GM18517 (cell line): Measurements from ENCODE around the gene GRAP.
"Not testable (repeated sequence)": the region's sequence is repeated elsewhere in the genome, so short reads cannot be mapped to it uniquely, and the experiment has no call there.

Source experiments
- ATAC-seq: cut with Tn5 transposase; IDR thresholded peaks from one replicate; pipeline ENCODE4 v1.9.1; 2021; ENCODE audit warnings: mild to moderate bottlenecking, moderate library complexity; ENCODE audit not compliant: unreplicated experiment

The GRAP gene

DNA sequence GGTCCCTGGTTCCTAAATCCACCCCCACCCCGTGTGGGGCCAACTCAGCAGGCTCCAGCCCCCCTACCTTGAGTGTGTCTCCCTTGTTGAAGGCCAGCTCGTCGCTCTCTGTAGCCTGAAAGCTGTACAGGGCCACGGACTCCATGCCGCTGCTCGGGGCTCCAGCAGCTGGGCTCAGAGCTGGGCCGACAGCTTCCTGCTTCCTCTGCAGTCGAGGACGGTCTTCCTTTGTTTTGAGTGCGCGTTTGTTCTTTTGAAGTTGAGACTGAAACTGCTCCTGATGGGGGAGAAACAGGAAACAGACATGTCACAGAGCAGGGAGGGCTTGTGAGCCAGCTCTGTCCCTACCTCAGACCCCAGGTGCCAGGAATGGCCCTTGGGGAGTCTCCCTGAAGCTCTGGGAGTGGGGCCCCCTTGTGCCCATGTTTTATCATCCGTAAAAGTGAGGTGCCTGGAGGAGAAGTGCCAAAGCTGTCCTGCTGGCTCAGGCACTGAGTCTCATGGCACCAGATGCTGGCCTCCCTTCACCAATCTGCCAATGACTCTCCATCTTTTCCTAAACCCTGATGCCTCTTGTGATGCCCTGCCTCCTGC is at the start of gene GRAP:
Gene GRAP (minus strand): TSS at position 176 of the 594 bp plus-strand sequence. CDS start 31 bp downstream, at position 145.
- not testable (repeated sequence) for ATAC-seq

DNA sequence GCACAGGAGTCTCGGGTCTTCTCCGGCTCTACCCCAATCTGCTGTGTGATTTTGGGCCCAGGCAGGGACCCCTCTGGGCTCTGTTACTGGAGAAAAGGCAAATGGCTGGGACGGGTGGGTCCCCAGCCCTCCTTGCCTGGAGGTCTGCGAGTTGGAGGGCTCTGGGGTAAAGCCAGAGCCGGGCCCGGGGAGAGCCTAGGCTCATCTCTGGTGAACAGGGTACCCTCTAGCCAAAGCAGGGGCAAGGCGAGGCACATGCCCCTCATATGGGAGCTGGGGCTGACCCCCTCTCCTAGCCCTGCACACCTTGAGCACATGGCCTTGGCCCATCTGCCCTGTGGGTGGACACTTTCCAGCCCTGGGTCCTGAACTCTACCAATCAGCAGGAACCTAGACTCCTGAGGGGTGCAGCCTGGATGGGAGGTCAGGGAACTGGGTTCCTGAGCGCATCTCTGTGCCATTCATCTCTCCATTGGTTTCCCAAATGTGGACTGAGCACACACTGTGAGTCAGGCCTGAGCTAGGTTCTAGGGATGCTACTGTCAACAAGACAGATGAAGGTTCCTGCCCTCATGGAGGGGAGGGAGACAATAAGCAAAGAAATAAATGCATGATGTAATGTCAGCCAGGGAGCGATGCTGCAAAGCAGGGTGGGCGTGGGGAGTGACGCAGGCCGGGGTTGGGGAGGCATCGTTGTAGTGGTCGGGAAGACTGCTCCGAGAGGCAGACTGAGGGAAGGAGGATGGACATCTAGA is 47.1 kb upstream of the GRAP start:
- ATAC-seq: not testable (repeated sequence)

- not testable (repeated sequence) for ATAC-seq
These were observed 46.3 kb upstream of the GRAP start for GRCh38 chr17:19092737-19093683.

GRCh38 chr17:19090058-19090772 is 43.5 kb upstream of the GRAP start:
- not testable (repeated sequence) for ATAC-seq

- ATAC-seq: not testable (repeated sequence)
These were observed 42.3 kb upstream of the GRAP start for GRCh38 chr17:19088804-19089685.

GRCh38 chr17:19077386-19077785 is 30.6 kb upstream of the GRAP start:
- not testable (repeated sequence) for ATAC-seq

DNA sequence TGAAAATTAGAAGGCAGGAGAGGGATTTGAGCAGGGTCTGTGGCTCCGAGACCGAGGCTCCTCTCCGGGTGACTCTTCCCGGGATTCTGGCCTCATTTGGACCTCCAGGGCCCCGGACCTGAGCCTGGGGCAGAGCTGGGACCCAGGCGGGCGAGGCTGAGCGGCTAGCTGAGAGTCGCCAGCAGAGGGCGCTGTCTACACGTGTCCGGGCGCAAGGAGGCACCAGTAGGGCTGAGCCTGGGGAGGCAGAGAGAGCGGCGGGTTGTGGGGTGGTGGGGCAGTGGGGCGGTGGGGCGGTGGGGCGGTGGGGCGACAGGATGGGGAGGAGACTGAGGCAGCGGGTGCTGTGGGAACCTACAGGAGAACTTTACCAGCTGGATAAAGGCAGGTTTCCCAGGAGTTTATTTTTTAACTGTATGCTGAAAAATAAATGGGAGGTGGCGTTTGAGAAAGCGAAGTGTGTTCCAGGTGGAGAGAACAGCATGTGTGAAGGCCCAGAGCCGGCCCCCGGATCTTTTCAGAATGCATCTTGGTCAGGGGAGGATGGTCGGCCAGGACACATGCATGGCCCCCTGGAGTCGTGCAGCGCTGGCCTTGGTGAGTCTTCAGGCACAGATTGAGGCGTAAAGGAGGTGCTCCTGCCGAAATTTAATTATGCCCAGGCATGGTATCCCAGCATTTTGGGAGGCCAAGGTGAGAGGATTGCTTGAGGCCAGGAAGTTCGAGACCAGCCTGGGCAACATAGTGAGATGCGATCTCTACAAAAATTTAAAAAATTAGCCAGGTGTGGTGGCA is 29.8 kb upstream of the GRAP start:
- not testable (repeated sequence) for ATAC-seq

GRCh38 chr17:19070318-19071168 is 23.8 kb upstream of the GRAP start:
- ATAC-seq: peak; percentile 82

GRCh38 chr17:19064378-19064777 is 17.6 kb upstream of the GRAP start:
- not testable (repeated sequence) for ATAC-seq

GRCh38 chr17:19063326-19063956 is 16.7 kb upstream of the GRAP start:
- peak; percentile 20 for ATAC-seq

- peak; percentile 61 for ATAC-seq
These were observed 16.1 kb upstream of the GRAP start for GRCh38 chr17:19062718-19063325.

- peak; percentile 78 for ATAC-seq
These were observed 15.4 kb upstream of the GRAP start for GRCh38 chr17:19062009-19062717.

- peak; percentile 57 for ATAC-seq
These were observed 8.7 kb upstream of the GRAP start for GRCh38 chr17:19055447-19055846.

GRCh38 chr17:19048826-19049225 is 2.1 kb upstream of the GRAP start:
- not testable (repeated sequence) for ATAC-seq

- ATAC-seq: not testable (repeated sequence)
These were observed 753 bp upstream of the GRAP start for GRCh38 chr17:19047510-19047909.

DNA sequence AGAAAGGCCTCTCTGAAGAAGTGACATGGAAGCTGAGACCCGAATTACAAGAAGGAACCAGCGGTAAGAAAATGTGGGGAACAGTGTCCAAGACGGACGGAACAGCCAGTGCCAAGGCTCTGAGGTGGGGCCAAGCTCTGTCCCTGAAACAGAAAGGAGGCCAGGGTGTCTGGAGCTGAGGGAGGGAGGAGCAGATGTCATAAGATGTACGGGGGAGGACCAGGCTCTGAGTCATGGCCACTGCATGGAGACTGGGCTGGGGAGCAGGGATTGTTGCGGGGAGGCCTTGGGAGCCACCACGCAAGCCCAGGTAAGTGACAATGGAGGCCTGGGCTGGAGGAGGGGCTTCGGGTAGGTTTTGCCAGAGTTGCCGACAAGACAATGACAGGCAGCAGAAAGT is 2.1 kb downstream of the GRAP start:
- not testable (repeated sequence) for ATAC-seq
